AG04450 (cell line): ENCODE results near the gene SCPEP1. TPM values are rescaled to one million over a fixed set of nuclear protein-coding genes. Genes with fewer than 3 reads are reported as not detected.

Source experiments
- polyA plus RNA-seq: library from polyadenylated mRNA; depleted of rRNA; stranded (reverse); fragments of >200 nt; gene quantifications from 2 replicates; pipeline ENCODE4 v1.2.3, GENCODE V29; 2011; rRNA removed

SCPEP1 gene
- polyA plus RNA-seq, 1 experiment = 66.4 TPM

Other genes starting within 250 kb of the SCPEP1 start
- gene C17orf67, start 144.2 kb upstream of the SCPEP1 start, polyA plus RNA-seq = 0.42 and 0.76 TPM in 2 replicates
- 2.3 and 3.2 TPM in 2 replicates for gene DGKE, start 144.0 kb upstream of the SCPEP1 start, polyA plus RNA-seq
- gene TRIM25, start 64.1 kb upstream of the SCPEP1 start, polyA plus RNA-seq = 48.1 and 58.2 TPM in 2 replicates
- gene COIL, start 17.1 kb upstream of the SCPEP1 start, polyA plus RNA-seq = 6.4 and 8.2 TPM in 2 replicates
- gene AKAP1, start 107.1 kb downstream of the SCPEP1 start, polyA plus RNA-seq = 6.5 and 12.4 TPM in 2 replicates